ENCODE data around the gene SYTL3.

SYTL3 gene

DNA sequence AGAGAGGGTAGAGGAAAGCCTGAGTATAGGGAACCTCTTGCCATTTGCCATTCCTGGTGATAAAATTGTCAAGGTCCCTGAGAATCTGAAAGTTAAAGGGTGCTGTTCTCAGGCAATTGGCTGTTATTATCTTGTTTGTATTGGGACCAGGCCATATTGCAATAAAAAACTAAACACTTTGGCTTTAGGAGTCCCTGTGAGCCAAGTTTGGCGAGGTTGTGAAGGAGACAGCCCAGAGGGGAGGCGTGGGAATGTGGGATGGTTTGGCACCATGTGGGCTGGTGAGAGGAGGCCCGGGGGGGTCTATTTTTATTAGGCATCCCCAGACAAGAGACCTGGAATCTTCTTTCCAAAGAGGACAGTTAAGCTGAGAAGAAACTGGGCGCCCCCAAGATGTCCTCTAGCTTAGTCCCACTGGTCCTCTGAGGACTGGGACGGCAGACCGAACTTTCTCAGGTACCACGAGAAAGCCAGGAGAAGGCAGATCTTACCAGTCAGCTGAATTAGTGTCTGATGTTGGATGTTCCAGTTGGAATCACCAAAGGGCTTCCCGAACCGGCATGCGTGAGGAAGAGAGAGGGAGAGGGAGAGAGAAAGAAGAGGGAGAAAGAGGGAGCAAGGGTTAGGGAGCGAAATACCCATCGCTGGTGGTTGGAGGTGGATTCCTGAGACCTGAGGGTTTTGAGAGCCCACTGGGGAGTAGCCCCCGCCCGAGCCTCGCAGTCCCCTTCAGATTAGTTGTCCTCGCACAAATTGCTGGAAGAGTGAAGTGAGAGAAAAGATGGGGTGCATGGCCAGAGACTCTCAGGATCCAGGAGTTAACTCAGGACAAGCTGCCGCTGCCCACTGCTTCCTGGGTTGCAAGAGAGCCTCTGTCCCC lies 29.7 kb upstream of the SYTL3 start:
- TF ChIP-seq, protein P1, sequence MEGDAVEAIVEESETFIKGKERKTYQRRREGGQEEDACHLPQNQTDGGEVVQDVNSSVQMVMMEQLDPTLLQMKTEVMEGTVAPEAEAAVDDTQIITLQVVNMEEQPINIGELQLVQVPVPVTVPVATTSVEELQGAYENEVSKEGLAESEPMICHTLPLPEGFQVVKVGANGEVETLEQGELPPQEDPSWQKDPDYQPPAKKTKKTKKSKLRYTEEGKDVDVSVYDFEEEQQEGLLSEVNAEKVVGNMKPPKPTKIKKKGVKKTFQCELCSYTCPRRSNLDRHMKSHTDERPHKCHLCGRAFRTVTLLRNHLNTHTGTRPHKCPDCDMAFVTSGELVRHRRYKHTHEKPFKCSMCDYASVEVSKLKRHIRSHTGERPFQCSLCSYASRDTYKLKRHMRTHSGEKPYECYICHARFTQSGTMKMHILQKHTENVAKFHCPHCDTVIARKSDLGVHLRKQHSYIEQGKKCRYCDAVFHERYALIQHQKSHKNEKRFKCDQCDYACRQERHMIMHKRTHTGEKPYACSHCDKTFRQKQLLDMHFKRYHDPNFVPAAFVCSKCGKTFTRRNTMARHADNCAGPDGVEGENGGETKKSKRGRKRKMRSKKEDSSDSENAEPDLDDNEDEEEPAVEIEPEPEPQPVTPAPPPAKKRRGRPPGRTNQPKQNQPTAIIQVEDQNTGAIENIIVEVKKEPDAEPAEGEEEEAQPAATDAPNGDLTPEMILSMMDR (conservative IDR thresholded peaks at IDR 0.05; ENCODE audit: low read depth, low read length) = no peak
- DNase-seq (ENCODE audit: low read depth) = no peak
- H3K4me3 ChIP-seq (ENCODE audit: low read length) = no peak overlapping the region

DNA sequence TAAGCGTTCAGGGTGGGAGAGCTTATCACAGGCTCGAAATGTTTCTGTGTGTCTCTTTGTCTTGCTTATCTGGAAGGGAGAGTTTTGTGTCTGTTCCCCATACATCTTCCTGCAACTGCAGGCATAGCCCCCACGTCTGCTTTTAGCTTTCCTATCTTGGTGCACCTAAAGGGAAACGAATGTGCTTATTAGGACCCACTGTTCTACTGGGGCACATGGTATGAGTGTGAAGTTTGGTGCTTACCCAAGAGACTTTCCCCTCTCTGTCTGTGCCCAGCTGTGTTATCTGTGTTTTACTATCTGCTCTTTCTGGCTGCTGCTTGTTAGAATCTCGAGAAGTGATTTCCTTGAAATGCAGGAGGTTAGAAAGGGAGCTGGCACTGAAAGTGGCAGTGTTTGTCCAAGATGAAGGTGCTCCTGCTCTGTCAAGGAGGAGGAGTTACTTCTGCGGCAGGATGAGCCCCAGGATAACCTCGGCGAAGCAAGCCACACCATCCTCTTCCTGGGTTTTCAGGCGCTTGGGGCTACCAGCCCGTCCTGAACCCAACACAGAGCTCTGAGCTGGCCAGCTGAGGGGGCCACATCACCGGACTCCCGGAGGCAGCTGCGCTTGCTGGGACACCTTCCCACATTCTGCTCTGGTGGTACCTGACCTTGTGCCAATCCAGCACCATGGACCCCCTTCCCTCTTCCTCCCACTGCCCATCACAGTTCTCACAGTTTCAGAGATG lies 28.7 kb upstream of the SYTL3 start:
- no peak for DNase-seq (ENCODE audit: low read depth)
- TF ChIP-seq, protein P1 (conservative IDR thresholded peaks at IDR 0.05; ENCODE audit: low read depth, low read length) = no peak
- H3K4me3 ChIP-seq (ENCODE audit: low read length) = no peak overlapping the region

DNA sequence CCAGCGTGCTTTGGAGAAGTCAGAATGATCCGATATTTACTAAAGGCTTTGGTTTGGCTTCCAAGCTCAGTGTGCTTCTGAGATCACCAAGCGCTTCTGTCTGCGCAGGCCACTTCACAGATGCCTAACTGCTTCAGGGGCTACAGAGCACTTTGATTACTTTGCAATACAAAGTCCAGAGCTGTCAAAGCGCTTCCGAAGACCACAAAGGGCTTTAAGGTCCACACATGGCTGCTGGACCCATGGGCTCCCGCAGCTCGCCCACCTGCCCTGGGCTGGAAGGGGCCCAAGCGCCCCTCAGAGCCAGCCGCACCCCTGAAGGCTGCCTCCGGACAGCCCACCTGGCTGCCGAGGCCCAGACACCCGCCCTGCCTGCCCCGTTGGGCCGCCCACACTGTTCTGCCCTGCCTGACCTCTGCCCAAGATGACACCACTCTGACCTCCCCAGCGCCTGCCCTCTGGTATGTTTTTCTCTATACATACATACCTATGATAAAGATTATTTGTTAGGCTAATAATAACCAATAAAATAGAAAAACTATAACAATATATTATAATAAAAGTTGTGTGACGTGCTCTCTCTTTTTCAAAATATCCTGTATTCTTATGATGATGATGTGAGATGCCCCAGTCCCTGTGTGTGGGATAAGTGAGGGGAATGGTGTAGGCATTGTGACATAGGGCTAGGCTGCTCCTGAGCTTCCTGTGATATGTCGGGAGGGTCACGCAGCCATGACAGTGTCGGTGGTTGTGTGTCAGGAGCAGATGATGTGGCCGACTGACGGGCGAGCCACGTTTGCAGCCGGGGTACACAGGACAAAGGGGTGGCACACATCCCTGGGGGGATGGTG lies 27.9 kb upstream of the SYTL3 start:
- H3K4me3 ChIP-seq (ENCODE audit: low read length) = no peak overlapping the region
- TF ChIP-seq, protein P1 (conservative IDR thresholded peaks at IDR 0.05; ENCODE audit: low read depth, low read length) = no peak
- DNase-seq (ENCODE audit: low read depth) = no peak

DNA sequence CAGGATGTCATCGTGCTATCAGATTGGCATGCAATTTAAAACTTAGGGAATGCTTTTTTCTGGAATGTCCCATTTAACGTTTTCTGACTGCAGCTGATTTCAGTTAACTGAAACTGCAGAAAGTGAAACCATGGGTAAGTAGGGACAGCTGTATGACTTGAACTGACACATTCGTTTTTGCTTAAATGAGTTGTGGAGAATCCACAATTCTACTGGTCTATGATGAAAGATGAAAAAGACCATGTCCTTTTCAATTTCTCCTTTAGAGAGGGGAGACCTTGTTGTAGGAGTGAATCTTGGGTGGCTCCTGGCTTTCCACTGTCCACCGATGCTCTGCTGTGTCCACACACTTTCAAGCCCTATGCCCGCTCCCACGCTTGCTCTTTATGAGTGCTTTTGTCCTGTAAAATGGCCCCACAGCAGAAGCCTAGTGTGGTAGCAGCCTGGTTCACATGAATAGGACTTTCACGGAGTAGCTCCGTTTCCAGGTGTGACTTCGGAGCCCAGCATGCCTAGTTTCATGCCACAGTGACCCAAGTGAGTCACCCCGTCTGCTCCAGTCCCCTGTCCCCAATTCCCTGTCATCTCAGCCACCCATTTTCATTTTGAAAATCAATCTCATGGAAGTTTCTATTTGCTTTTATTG lies 27.2 kb upstream of the SYTL3 start:
- no peak overlapping the region for H3K4me3 ChIP-seq (ENCODE audit: low read length)
- TF ChIP-seq, protein P1 (conservative IDR thresholded peaks at IDR 0.05; ENCODE audit: low read depth, low read length) = no peak

DNA sequence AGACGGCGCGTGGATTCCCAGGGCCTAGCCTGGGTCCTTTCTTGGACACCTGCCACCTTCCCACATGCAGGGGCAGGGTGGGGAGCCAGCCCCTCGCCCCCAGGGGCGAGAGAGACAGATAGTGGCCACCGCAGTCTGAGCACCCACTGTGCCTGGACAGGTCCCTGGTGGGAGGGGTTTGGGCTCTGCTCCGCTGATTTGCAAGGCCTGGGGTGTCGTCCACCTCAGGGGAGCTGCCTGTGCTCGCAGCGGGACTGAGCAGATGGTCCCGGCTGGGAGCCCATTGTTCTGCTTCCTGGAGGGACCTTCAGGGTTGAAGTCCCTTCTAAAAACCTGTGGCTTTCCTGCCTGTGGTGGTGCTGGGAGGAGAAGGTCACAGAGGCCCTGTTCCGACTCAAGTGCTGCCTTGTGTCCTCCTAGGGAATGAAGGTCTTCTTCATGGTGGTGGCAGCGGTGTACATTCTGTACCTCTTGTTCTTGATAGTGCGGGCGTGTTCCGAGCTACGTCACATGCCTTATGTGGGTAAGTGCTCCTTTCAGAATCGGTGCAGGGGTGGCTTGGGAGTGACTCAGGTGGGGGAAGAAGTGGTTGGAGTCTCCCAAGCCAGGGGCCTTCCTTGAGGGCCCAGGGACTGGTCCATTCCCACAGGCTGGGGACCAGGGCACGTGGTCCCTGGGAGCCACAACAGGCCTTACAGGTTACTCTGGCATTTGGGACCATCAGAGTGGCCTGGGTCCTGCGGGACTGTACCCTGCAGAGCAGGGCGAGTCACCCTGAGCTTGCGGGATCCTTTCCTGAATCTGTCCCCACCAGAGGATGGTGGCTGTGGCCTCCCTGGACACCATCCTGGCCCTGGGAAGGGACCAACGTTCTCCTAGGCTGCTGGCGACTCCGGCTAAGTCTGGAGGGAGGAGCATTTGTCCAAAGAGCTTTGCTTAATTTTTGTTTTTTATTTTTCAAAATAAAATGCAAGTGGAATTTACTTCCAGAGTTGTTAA lies 24.9 kb upstream of the SYTL3 start:
- TF ChIP-seq, protein P1 (conservative IDR thresholded peaks at IDR 0.05; ENCODE audit: low read depth, low read length) = no peak
- DNase-seq (ENCODE audit: low read depth) = no peak
- H3K4me3 ChIP-seq (ENCODE audit: low read length) = no peak overlapping the region

More for the DNA sequence above, 27.2 kb upstream of the SYTL3 start:
- no peak for DNase-seq (ENCODE audit: low read depth)
